ENCODE results near the gene PEPD. TPM values are rescaled to one million over a fixed set of nuclear protein-coding genes. Genes with fewer than 3 reads are reported as not detected.

PEPD gene
- total RNA-seq, 1 donor from 2014 or later, result 21.1 TPM

- Mint-ChIP-seq H3K27ac (no peak overlapping the region), H3K4me3 (no peak overlapping the region), H3K4me1 (no peaks in the 10 kb centered on the region), H3K9me3 (no peaks in the 10 kb centered on the region), H3K27me3 (peaks cover 25% of the 10 kb centered on the region), H3K36me3 (ENCODE audit: low read depth) (no peaks in the 10 kb centered on the region)
- intact Hi-C loops (cut with micrococcal nuclease), result no loop called here
- no peak for DNase-seq
Observed at GRCh38 chr19:33347300-33347699, 174.3 kb downstream of the PEPD start.

- Mint-ChIP-seq H3K27ac (no peak overlapping the region), H3K4me3 (no peak overlapping the region), H3K36me3 (ENCODE audit: low read depth) (no peaks in the 10 kb centered on the region), H3K9me3 (no peaks in the 10 kb centered on the region), H3K27me3 (peaks cover 27% of the 10 kb centered on the region), H3K4me1 (no peaks in the 10 kb centered on the region)
- intact Hi-C loops (cut with micrococcal nuclease), result no loop called here
- DNase-seq, result no peak
Observed at GRCh38 chr19:33346665-33347064, 174.9 kb downstream of the PEPD start.

- Mint-ChIP-seq H3K4me3 (no peak overlapping the region), H3K36me3 (ENCODE audit: low read depth) (no peaks in the 10 kb centered on the region), H3K27me3 (peaks cover 34% of the 10 kb centered on the region), H3K9me3 (no peaks in the 10 kb centered on the region), H3K27ac (no peak overlapping the region), H3K4me1 (no peaks in the 10 kb centered on the region)
- no peak for DNase-seq
- intact Hi-C loops (cut with micrococcal nuclease), result no loop called here
Observed at GRCh38 chr19:33345163-33345562, 176.4 kb downstream of the PEPD start.

GRCh38 chr19:33344573-33344925, 177.0 kb downstream of the PEPD start:
- Mint-ChIP-seq H3K36me3 (ENCODE audit: low read depth) (no peaks in the 10 kb centered on the region), H3K4me1 (no peaks in the 10 kb centered on the region), H3K9me3 (no peaks in the 10 kb centered on the region), H3K27me3 (peaks cover 33% of the 10 kb centered on the region), H3K27ac (no peak overlapping the region), H3K4me3 (no peak overlapping the region)
- intact Hi-C loops (cut with micrococcal nuclease), result no loop called here
- DNase-seq, result no peak

- no peak for DNase-seq
- H3K36me3 Mint-ChIP-seq (ENCODE audit: low read depth), result no peaks in the 10 kb centered on the region
- no peaks in the 10 kb centered on the region for H3K9me3 Mint-ChIP-seq
- H3K4me3 Mint-ChIP-seq, result no peak overlapping the region
- peaks cover 37% of the 10 kb centered on the region for H3K27me3 Mint-ChIP-seq
- no peak overlapping the region for H3K27ac Mint-ChIP-seq
- intact Hi-C loops (cut with micrococcal nuclease), result no loop called here
- H3K4me1 Mint-ChIP-seq, result no peaks in the 10 kb centered on the region
Observed at GRCh38 chr19:33343859-33344572, 177.6 kb downstream of the PEPD start.

- Mint-ChIP-seq H3K4me3 (no peak overlapping the region), H3K4me1 (no peaks in the 10 kb centered on the region), H3K36me3 (ENCODE audit: low read depth) (no peaks in the 10 kb centered on the region), H3K27ac (no peak overlapping the region), H3K9me3 (no peaks in the 10 kb centered on the region), H3K27me3 (peaks cover 41% of the 10 kb centered on the region)
- intact Hi-C loops (cut with micrococcal nuclease), result no loop called here
- DNase-seq, result no peak
Observed at GRCh38 chr19:33343301-33343700, 178.3 kb downstream of the PEPD start.

GRCh38 chr19:33340991-33341390, 180.6 kb downstream of the PEPD start:
- no peak for DNase-seq
- H3K27me3 Mint-ChIP-seq, result peaks cover 43% of the 10 kb centered on the region
- no peak overlapping the region for H3K27ac Mint-ChIP-seq
- intact Hi-C loops (cut with micrococcal nuclease), result no loop called here
- no peaks in the 10 kb centered on the region for H3K36me3 Mint-ChIP-seq (ENCODE audit: low read depth)
- no peaks in the 10 kb centered on the region for H3K4me1 Mint-ChIP-seq
- no peaks in the 10 kb centered on the region for H3K9me3 Mint-ChIP-seq
- H3K4me3 Mint-ChIP-seq, result no peak overlapping the region

GRCh38 chr19:33339016-33339984, 182.3 kb downstream of the PEPD start:
- H3K27me3 Mint-ChIP-seq, result peaks cover 29% of the 10 kb centered on the region
- no peak overlapping the region for H3K4me3 Mint-ChIP-seq
- H3K36me3 Mint-ChIP-seq (ENCODE audit: low read depth), result no peaks in the 10 kb centered on the region
- DNase-seq, result no peak
- H3K9me3 Mint-ChIP-seq, result no peaks in the 10 kb centered on the region
- intact Hi-C loops (cut with micrococcal nuclease), result no loop called here
- no peak overlapping the region for H3K27ac Mint-ChIP-seq
- H3K4me1 Mint-ChIP-seq, result no peaks in the 10 kb centered on the region

Other genes with a start within 250 kb of the PEPD start
- gene CEBPA, start 219.3 kb downstream of the PEPD start, total RNA-seq, result 1.2 and 1.4 TPM in 2 replicates
- 29.7 and 29.8 TPM in 2 replicates for gene CEBPG, start 148.1 kb downstream of the PEPD start, total RNA-seq
- gene CHST8, start 100.2 kb upstream of the PEPD start, total RNA-seq, result not detected in 2 replicates

All from activated CD4-positive, alpha-beta T cell treated with anti-CD3 and anti-CD28 coated beads, Interleukin-2, amount 10 ng/mL, durations not matched to agents 24 days and 14 days (primary cell).